ENCODE results near the gene SLC25A40.
"Not testable (repeated sequence)": the region's sequence is repeated elsewhere in the genome, so short reads cannot be mapped to it uniquely, and the experiment has no call there.

SLC25A40 gene, protein sequence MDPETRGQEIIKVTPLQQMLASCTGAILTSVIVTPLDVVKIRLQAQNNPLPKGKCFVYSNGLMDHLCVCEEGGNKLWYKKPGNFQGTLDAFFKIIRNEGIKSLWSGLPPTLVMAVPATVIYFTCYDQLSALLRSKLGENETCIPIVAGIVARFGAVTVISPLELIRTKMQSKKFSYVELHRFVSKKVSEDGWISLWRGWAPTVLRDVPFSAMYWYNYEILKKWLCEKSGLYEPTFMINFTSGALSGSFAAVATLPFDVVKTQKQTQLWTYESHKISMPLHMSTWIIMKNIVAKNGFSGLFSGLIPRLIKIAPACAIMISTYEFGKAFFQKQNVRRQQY

DNA sequence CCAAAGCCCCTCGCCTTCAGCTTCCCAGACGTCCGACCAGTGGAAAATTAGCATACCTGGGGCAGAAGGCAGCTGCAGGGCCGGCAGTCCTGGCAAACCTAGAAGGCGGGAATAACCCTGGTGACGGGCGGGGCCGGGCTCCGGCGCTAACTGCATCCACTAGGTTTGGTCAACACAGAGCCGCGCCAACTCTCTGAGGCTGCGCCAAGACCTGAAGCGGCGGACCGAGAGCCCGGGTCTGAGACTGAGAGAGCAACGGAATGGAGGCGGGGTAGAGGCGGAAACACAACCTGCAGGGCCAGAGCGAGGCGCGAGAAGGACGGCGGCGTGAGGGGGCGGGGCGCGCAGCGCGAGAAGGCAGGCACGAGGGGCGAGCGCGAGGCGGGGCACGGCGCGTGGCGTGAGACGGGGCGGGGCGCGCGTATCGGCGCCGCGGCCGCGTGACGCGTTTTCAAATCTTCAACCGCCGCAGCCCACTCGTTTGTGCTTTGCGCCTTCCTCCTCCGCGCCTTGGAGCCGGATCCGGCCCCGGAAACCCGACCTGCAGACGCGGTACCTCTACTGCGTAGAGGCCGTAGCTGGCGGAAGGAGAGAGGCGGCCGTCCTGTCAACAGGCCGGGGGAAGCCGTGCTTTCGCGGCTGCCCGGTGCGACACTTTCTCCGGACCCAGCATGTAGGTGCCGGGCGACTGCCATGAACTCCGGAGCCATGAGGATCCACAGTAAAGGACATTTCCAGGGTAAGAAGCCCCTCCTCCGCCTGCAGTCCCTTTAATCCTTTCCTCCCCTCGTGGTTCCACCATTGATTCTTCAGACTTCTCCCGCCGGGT is at the start of gene SLC25A40, which contains the start of gene DBF4:
Gene SLC25A40 (minus strand): TSS at position 321 of the 829 bp plus-strand sequence. CDS start 17,633 bp downstream, outside the sequence.
Gene DBF4 (plus strand): TSS at position 454 of the 829 bp plus-strand sequence. CDS start 240 bp downstream, at position 694.
- DNase-seq, result peak; percentile 12 to 67

DNA sequence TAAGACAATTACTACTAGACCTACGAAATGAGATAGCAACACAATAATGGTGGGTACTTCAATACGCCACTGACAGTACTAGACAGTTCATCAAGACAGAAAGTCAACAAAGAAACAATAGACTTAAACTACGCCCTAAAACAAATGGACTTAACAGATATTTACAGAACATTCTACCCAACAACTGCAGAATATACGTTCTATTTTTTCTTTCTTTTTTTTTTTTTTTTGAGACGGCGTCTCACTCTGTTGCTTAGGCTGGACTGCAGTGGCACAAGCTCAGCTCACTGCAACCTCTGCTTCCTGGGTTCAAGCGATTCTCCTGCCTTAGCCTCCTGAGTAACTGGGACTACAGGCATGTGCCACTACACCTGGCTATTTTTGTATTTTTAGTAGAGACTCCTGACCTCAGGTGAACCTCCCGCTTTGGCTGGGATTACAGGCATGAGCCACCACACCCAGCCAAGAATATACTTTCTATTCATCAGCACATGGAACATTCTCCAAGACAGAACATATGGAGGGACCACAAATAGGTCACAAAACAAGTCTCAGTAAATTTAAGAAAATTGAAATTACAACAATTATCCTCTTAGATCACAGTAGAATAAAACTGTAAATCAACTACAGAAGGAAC is 46.7 kb upstream of the SLC25A40 start:
- DNase-seq, result peak; percentile 48 to 49

DNA sequence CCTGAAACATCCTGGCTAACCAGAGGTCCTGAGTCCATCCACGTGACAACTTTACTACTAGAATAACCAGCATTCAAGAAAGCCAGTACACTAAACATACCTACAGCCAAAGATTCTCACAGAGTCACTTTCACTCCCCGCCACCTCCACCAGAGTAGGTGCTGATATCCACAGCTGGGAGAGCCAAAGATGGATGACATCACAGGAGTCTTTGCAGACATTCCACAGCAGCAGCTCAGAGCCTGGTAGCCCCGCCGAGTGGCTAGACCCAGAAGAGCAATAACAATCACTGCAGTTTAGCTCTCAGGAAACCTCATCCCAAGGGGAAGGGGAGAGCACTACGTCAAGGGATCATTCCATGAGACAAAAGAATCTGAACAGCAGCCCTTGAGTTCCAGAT is 44.4 kb upstream of the SLC25A40 start:
- no peak for DNase-seq

DNA sequence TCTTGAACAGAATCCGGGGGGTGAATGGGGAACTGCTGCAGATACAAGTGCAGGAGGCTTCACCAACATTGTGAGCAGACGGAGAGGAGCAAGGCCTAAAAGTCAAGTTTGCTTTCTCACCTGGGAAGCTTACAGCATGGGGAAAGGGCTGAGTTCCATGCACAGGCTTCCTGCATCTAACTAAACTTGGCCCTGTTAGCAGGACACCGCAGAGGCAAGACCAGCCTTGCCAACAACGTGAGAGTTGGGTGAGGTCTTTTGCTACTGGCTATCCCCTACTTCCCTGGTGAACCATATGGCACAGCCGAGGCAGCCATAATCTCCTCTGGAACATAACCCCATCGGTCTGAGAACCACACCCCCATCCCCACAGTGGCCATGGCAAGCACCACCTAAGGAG is 43.7 kb upstream of the SLC25A40 start:
- no peak for DNase-seq

DNA sequence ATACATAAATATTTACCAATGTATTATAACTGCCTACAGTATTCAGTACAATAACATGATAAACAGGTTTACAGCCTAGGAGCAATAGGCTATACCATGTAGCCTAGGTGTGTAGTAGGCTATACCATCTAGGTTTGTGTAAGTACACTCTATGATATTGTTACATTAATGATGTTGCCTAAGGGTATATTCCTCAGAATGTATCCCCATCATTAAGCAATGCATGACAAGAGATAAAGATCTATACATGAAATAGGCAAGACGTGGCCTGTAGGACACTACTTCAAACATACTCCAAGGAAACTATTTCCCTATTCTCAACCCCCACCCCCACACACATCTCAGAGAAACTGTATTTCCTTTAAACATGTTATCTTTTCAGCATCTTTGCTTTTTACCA is 42.6 kb upstream of the SLC25A40 start:
- DNase-seq, result no peak

DNA sequence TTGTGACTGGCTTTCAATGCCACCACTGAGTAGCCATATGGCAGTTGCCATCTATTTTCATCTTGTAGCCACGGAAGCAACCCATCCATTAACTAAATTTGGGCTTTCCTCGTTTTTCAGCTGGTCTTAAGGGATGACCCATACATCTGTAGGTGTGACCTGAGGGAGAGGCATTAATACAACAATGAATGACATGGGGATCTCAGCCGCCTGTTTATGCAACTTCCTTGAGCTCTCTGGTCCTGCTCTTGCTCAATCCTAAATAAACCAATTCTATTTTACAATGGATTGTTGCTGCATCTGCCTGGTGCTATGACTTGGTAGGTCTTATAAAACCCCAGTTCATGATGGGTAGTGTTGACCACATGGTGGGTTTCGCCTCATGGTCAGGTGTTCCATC is 36.0 kb upstream of the SLC25A40 start:
- DNase-seq, result no peak

DNA sequence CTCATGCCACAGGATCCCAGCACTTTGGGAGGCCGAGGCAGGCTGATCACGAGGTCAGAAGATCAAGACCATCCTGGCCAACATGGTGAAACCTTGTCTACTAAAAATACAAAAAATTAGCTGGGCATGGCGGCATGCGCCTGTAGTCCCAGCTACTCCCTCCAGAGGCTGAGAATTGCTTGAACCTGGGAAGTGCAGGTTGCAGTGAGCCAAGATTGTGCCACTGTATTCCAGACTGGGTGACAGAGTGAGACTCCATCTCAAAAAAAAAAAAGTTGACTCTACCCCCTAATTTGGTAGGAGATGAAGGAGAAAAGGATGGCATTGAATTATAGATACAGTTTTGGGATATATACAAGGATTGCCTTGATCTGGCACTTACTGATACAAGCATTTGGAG is 32.7 kb upstream of the SLC25A40 start:
- not testable (repeated sequence) for DNase-seq

DNA sequence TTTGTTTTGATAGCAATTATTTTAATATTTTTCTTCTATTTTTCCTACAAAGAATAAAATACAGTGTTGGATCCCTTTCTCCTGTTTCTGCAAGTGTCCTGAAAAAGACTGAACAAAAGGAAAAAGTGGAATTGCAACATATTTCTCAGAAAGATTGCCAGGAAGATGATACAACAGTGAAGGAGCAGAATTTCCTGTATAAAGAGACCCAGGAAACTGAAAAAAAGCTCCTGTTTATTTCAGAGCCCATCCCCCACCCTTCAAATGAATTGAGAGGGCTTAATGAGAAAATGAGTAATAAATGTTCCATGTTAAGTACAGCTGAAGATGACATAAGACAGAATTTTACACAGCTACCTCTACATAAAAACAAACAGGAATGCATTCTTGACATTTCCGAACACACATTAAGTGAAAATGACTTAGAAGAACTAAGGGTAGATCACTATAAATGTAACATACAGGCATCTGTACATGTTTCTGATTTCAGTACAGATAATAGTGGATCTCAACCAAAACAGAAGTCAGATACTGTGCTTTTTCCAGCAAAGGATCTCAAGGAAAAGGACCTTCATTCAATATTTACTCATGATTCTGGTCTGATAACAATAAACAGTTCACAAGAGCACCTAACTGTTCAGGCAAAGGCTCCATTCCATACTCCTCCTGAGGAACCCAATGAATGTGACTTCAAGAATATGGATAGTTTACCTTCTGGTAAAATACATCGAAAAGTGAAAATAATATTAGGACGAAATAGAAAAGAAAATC is 31.2 kb upstream of the SLC25A40 start:
- DNase-seq, result not testable (repeated sequence)

DNA sequence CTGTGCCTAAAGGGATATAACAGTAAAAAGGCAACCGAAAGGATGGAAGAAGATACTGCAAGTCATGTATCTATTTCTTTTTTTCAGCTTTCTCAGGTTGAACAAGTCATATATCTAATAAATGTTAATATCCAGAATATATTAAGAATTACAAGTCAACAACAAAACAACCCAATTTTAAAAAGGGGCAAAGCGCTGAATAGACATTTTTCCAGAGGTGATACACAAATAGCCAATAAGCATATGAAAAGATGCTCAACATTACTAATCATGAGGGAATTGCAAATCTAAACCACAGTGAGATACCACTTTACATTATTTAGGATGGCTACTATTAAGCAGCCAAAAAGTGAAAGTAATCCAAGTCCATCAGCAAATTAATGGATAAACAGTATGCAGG is 23.1 kb upstream of the SLC25A40 start:
- DNase-seq, result no peak

DNA sequence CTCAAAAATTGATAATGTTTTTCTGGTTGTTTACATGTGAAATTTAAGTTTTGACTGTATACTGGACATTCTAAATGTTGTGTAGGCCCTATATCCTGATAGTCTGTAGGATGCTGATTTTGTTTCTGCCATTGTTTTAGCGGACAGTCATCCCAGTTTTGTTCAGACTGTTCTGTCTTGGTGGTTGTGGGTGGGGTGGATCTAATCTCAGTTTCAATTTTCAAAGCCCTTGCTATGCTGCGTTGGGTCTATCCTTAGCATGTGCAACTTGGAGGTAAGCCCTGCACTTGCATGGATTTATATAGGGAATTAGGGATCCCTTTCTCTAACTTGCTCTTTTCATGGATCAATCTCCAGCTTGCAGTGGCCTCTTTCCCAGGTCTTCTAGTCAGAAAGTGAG is 19.2 kb upstream of the SLC25A40 start:
- no peak for DNase-seq

DNA sequence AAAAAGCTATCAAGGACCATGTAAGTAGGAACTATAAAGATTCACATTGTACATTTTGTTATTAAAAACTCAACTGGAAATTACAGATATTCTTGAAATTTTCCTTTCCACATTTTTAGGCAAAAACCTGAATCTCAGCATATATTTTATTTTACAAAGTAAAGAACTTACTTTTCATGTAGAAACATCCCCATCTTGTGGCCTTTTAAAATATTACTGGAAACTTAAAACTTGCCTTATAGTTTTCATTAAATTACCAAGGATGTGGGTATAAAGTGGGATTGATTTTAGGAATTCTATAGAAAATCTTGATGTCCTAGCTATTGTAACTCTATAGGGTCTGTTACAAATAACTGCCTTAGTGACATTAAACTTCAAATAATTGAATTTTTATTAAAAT is 10.7 kb upstream of the SLC25A40 start:
- DNase-seq, result no peak

DNA sequence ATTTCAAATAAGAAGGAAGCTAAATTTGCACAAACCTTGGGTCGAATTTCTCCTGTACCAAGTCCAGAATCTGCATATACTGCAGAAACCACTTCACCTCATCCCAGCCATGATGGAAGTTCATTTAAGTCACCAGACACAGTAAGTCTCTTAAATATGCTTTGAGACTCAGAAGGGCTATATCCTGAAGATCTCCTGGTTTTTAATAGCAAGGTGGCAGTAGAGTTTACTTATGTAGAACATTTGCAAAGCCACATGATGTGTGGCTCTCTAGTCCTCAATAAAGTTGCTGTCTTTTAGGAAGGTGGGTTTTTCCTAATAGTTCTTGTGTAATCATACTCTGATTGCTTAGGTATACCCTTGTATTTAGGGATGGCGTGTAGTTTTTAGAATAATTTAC is 8.9 kb upstream of the SLC25A40 start:
- no peak for DNase-seq

DNA sequence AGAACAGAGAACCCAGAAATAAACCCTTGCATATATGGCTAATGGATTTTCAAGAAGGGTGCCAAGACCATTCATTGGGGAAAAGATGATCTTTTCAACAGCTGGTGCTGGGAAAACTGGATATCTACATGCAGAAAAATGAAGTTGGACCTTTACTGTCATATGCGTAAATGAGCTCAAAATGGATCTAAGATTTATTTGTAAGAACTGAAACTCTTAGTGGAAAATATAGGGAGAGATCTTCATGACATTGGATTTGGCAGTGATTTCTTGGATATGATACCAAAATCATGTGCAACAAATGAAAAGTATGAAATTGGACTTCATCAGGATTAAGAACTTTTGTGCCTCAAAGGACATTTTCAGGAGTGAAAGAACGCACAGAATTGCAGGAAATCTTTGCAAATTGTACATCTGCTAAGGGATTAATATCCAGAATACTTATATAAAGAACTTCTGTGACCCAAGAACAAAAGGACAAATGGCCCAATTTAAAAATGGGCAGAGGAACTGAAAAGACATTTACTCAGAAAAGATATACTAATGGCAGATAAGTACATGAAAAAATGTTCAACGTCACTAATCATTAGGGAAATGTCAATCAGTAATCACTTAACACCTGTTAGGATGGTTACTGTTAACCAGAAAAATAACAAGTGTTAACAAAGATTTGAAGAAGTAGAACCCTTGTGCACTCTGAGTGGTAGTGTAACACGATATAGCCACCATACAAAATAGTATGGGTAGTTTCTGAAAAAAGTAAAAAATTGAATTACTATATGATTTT is 6.2 kb upstream of the SLC25A40 start:
- DNase-seq, result no peak

DNA sequence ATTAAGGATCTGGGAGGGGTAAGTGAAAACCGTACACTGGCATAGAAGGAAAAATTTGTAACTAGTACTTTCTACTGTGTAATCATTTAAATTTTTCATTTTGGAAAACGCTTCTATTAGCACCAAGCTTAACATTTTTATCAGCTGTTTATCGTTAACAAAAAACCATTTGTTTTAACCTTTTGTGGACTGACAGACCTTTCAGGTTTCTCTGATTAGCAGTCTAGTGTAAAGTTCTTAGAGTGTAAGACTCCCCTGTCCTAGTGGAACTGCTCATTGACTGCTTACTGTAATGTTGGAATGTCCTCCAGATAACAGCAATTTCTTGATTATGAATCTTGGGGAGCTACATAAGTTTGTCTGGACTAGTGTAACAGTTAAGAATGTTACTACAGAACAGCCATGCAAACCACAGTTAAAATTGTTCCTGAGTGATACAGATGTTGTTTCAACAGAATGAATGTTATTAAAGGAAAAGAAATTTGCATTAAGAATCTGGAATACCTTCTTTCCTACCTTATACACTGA is 2.1 kb upstream of the SLC25A40 start:
- no peak for DNase-seq

DNA sequence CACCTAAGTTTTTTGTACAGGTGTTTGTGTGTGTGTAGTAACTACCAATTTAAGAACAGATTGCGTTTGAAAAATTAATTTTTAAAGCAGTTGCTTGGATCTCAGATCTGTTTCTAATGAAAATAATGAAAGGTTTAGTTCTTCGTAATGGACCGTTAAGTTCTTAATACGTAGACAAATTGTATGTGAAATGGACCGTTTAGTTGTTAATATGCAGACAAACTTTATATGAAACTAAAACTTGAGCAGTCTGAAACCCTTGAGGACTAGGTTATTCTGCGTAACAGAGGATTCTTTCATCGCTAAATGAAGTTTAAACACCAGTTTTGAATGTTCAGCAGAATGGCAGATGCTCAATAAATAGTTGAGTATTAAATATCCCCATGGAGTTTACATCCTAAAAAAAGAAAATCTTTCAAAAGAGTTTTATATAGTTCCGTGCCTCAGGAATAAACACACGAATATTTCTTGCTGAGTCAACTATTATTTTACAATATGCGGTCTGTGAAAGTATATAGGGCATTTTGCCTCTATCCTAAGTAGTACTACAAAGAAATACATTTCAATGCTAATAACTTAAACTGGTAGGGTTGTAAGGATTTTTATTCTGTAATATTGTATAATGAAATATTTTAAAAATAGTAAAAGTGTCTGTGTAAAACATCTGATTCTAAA is 1.3 kb upstream of the SLC25A40 start:
- DNase-seq, result no peak

DNA sequence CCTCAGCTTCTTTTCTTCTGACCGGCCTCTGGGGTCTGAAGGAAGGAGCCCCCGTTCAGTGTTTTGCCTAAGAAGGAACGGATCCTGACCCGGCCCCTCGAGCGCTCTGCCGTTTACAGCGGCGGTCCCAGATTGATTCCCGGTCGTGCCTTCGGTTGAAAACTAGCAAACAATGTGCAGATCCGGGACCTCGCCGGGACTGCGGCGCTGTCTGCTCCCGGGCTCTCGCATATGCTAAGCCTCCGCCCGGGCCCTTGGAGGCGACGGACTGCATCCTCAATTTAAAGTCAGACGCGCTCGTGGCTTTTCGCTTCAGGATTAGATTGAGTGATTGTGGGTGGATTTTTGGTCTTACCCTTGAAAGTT is 692 bp upstream of the SLC25A40 start:
- DNase-seq, result no peak

DNA sequence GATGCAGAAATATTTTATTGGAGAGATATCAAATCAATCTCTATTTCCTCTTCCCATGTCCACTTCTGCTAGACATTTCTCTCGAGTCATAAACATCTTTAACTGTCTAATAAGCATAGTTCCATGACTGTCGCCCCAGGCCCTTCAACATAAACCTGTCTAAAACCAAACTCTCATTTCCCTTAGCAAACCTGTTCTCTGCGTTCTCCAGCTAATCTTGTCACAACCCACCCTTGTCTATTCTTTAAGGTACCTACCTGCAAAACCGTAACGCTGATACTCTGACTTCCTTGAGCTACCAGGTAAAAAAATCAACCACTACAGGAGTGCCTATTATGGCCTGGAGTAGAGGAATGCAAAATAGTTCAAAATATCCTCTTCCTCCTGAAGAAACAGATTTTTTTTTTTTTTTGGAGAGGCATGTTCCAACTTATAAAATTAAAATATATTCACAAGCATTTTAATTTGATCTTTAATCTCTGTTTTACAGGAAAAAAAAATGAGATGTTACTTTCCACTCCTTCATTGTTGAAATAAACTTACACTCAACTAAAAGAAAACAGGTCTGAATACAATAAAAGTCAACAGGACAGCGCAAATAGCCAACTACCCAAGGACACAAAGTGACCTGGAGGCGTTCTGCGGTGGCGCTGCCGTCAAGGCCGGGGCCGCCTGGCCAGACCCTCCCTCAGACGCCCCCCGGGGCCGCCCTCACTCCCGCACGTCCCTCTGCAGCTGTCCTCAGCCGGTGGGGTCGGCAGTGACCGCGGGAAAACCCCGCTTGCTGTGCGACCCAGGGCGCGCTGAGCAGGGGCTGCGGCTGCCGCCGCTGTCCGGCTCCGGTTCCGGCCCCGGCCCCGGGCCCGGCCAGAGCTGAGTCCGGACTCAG is 765 bp downstream of the SLC25A40 start:
- DNase-seq, result no peak

DNA sequence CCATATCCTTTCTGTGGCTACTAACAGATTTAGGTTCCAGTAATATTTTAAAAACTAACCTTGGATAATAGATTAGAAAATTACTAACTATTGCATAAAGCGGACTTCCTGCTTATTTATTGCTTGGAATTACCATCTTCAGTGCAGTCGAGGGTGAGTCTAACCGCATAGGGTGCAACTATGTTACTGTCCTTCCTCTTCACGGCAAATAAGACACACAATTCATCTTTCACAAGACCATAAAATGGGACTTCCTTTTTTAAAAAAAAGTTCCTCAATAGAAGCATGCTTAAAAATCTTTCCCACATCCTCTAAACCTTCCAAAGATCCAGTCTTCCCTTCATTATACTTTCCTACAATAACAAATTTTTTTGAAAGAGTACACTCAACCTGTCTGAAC is 2.1 kb downstream of the SLC25A40 start:
- DNase-seq, result no peak

DNA sequence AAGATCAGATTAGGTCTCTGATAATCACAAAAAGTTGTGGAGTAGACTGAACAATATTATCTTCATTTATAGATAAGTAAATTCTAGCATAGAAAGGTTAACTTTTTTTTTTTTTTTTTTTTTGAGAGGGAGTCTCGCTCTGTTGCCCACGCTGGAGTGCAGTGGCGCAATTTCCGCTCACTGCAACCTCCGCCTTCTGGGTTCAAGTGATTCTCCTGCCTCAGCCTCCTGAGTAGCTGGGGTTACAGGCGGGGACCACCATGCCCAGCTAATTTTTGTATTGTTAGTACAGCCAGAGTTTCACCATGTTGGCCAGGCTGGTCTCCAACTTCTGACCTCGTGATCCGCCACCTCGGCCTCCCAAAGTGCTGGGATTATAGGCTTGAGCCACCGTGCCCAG is 2.8 kb downstream of the SLC25A40 start:
- DNase-seq, result not testable (repeated sequence)

DNA sequence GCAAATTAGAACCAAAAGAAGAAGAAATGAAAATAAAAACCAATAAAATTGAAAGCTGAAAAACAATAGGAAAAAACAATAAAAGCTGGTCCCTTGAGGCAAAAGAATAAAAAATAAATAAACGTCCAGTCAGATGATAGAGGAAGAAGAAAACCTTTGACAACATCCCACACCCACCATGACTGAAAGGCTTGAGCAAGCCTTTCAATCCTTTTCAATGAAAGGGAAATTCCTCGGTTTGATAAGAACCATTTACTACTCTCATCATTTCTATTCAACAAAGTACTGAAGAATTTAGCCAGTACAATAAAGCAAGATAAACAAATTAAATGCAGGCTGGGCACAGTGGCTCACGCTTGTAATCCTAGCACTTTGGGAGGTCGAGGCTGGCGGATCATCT is 3.8 kb downstream of the SLC25A40 start:
- DNase-seq, result no peak

Measured in cerebellar nuclear complex (tissue), 1 donor.